HL-60/S4 (cell line): ENCODE results near the gene BMPR1B.

ENCODE experiments used
- in situ Hi-C: fragments of 300-500 bp; cut with MboI; formaldehyde crosslinking; loops from 2 replicates; pipeline ENCODE4 v1.14.3; 2022; ENCODE audit warnings: low sequenced_read_pairs

BMPR1B gene

GRCh38 chr4:94762326-94762725 is 4.6 kb downstream of the BMPR1B start:
- in situ Hi-C loops, result no loop called here

- in situ Hi-C loops, result no loop called here
These were observed 5.2 kb downstream of the BMPR1B start for GRCh38 chr4:94763005-94763404.

GRCh38 chr4:94763500-94763899 is 5.7 kb downstream of the BMPR1B start:
- in situ Hi-C loops, result no loop called here

- in situ Hi-C loops, result no loop called here
These were observed 6.3 kb downstream of the BMPR1B start for GRCh38 chr4:94764069-94764468.

GRCh38 chr4:94765174-94765573 is 7.4 kb downstream of the BMPR1B start:
- in situ Hi-C loops, result no loop called here

GRCh38 chr4:94765648-94766047 is 7.9 kb downstream of the BMPR1B start:
- in situ Hi-C loops, result no loop called here

- in situ Hi-C loops, result no loop called here
These were observed 9.1 kb downstream of the BMPR1B start for GRCh38 chr4:94766856-94767255.

GRCh38 chr4:94767446-94767845 is 9.7 kb downstream of the BMPR1B start:
- in situ Hi-C loops, result no loop called here

GRCh38 chr4:94782707-94783106 is 25.0 kb downstream of the BMPR1B start:
- in situ Hi-C loops, result no loop called here

- in situ Hi-C loops, result no loop called here
These were observed 33.9 kb downstream of the BMPR1B start for GRCh38 chr4:94791701-94792100.

GRCh38 chr4:94798808-94799207 is 41.1 kb downstream of the BMPR1B start:
- in situ Hi-C loops, result no loop called here

- in situ Hi-C loops, result no loop called here
These were observed 43.3 kb downstream of the BMPR1B start for GRCh38 chr4:94801016-94801415.

- in situ Hi-C loops, result no loop called here
These were observed 44.3 kb downstream of the BMPR1B start for GRCh38 chr4:94802091-94802490.

- in situ Hi-C loops, result no loop called here
These were observed 45.4 kb downstream of the BMPR1B start for GRCh38 chr4:94803181-94803580.

GRCh38 chr4:94804650-94805049 is 46.9 kb downstream of the BMPR1B start:
- in situ Hi-C loops, result no loop called here

- in situ Hi-C loops, result no loop called here
These were observed 48.6 kb downstream of the BMPR1B start for GRCh38 chr4:94806376-94806775.

GRCh38 chr4:94811643-94812042 is 53.9 kb downstream of the BMPR1B start:
- in situ Hi-C loops, result no loop called here

GRCh38 chr4:94813221-94813620 is 55.5 kb downstream of the BMPR1B start:
- in situ Hi-C loops, result no loop called here

GRCh38 chr4:94814237-94814636 is 56.5 kb downstream of the BMPR1B start:
- in situ Hi-C loops, result no loop called here

- in situ Hi-C loops, result no loop called here
These were observed 61.8 kb downstream of the BMPR1B start for GRCh38 chr4:94819371-94820168.

- in situ Hi-C loops, result no loop called here
These were observed 68.5 kb downstream of the BMPR1B start for GRCh38 chr4:94826206-94826605.

GRCh38 chr4:94827481-94828110 is 69.8 kb downstream of the BMPR1B start:
- in situ Hi-C loops, result no loop called here

GRCh38 chr4:94828882-94829281 is 71.1 kb downstream of the BMPR1B start:
- in situ Hi-C loops, result no loop called here
